OCI-LY3 (cell line): ENCODE data around the gene TBC1D25.

Experiments
- H2AFZ ChIP-seq: fragments of 200-600, 300-600 bp; shearing (Covaris generic); 2 replicates; pipeline ENCODE4 v1.6.0; 2014; ENCODE audit warnings: antibody characterized with exemption, low read depth, low read length
- H3K27ac ChIP-seq: fragments of 200-600, 300-600 bp; sonication (generic); 2 replicates; pipeline ENCODE4 v1.5.1; 2014; ENCODE audit warnings: mild to moderate bottlenecking, low read length, moderate library complexity, mixed read lengths
- H3K27me3 ChIP-seq: fragments of 200-600, 300-600 bp; sonication (generic); 2 replicates; pipeline ENCODE4 v1.6.1; 2014; ENCODE audit warnings: low read depth, low read length, mixed read lengths
- H3K36me3 ChIP-seq: fragments of 200-600, 300-600 bp; sonication (generic); replicated peaks from 2 replicates; pipeline ENCODE3; 2014; ENCODE audit warnings: low read depth, low read length, mixed read lengths
- H3K4me1 ChIP-seq: fragments of 300-600, 200-600 bp; sonication (generic); 2 replicates; pipeline ENCODE4 v1.6.1; 2014; ENCODE audit warnings: low read length, mixed read lengths
- H3K4me2 ChIP-seq: fragments of 200-600, 300-600 bp; sonication (generic); 2 replicates; pipeline ENCODE4 v1.6.1; 2014; ENCODE audit warnings: low read length, mixed read lengths
- H3K4me3 ChIP-seq: fragments of 300-600, 200-600 bp; sonication (generic); 2 replicates; pipeline ENCODE4 v1.5.1; 2014; ENCODE audit warnings: antibody characterized with exemption, mild to moderate bottlenecking, low read length, moderate library complexity
- H3K79me2 ChIP-seq: fragments of 300-600, 200-600 bp; shearing (Covaris generic); 2 replicates; pipeline ENCODE4 v1.6.1; 2014; ENCODE audit warnings: mild to moderate bottlenecking, low read length, mixed read lengths
- H3K9ac ChIP-seq: fragments of 300-600, 200-600 bp; shearing (Covaris generic); 2 replicates; pipeline ENCODE4 v1.6.0; 2014; ENCODE audit warnings: mild to moderate bottlenecking, low read length, moderate library complexity
- H3K9me3 ChIP-seq: fragments of 200-600, 300-600 bp; shearing (Covaris generic); 2 replicates; pipeline ENCODE4 v1.6.1; 2014; ENCODE audit warnings: low read length, mixed read lengths; ENCODE audit not compliant: insufficient read depth
- H4K20me1 ChIP-seq: fragments of 200-600, 300-600 bp; sonication (generic); 2 replicates; pipeline ENCODE4 v1.6.1; 2016; ENCODE audit warnings: low read length, mixed read lengths; ENCODE audit not compliant: insufficient read depth
- CTCF ChIP-seq: fragments of 200-600, 300-600 bp; sonication (generic); IDR thresholded peaks from 2 replicates; pipeline ENCODE4 v1.5.1; 2014; ENCODE audit warnings: antibody characterized with exemption, low read length, low read depth
- EZH2phosphoT487 ChIP-seq: fragments of 200-600 bp; shearing (Covaris generic); IDR thresholded peaks from 2 replicates; pipeline ENCODE4 v1.6.1; 2018; ENCODE audit warnings: antibody characterized with exemption, mixed run types, low read depth

The TBC1D25 gene

DNA sequence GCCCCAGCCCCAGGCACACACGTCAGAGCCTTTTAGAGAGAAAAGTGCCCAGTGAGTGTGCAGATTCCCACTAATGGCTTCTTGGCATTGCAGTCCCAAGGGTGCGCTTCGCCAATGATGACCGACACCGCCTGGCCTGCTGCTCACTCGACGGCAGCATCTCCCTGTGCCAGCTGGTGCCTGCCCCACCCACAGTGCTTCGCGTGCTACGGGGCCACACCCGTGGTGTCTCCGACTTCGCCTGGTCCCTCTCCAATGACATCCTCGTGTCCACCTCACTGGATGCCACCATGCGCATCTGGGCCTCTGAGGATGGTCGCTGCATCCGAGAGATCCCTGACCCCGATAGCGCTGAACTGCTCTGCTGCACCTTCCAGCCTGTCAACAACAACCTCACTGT lies 60.7 kb downstream of the TBC1D25 start:
- Histone ChIP-seq H3K79me2 (no peaks in the 10 kb centered on the region; the same call in 1 of the 2 replicates), H3K9me3 (no peaks in the 10 kb centered on the region), H3K4me3 (no peak overlapping the region), H3K9ac (no peak overlapping the region), H3K4me2 (no peak overlapping the region), H3K27ac (no peak overlapping the region), H4K20me1 (no peaks in the 10 kb centered on the region), H3K27me3 (no peaks in the 10 kb centered on the region), H3K36me3 (no peaks in the 10 kb centered on the region), H2AFZ (no peak overlapping the region), H3K4me1 (0 out of 2 replicates have a peak, but pooled peaks cover 2% of the 10 kb centered on the region)
- TF ChIP-seq CTCF (no peak), EZH2phosphoT487 (no peak)

- Histone ChIP-seq H3K36me3 (no peaks in the 10 kb centered on the region), H3K27me3 (no peaks in the 10 kb centered on the region)
These were observed 62.4 kb downstream of the TBC1D25 start for GRCh38 chrX:48601741-48602394.

GRCh38 chrX:48604701-48605100 lies 65.2 kb downstream of the TBC1D25 start:
- Histone ChIP-seq H3K36me3 (no peaks in the 10 kb centered on the region), H4K20me1 (no peaks in the 10 kb centered on the region), H3K4me1 (no peaks in the 10 kb centered on the region)

More at GRCh38 chrX:48601741-48602394, 62.4 kb downstream of the TBC1D25 start:
- Histone ChIP-seq H3K9me3 (no peaks in the 10 kb centered on the region), H3K9ac (no peak overlapping the region), H3K79me2 (no peaks in the 10 kb centered on the region; the same call in 1 of the 2 replicates), H3K4me3 (no peak overlapping the region), H2AFZ (no peak overlapping the region), H4K20me1 (no peaks in the 10 kb centered on the region), H3K4me2 (no peak overlapping the region), H3K4me1 (0 out of 2 replicates have a peak, but pooled peaks cover 2% of the 10 kb centered on the region), H3K27ac (no peak overlapping the region)
- TF ChIP-seq CTCF (no peak), EZH2phosphoT487 (no peak)

DNA sequence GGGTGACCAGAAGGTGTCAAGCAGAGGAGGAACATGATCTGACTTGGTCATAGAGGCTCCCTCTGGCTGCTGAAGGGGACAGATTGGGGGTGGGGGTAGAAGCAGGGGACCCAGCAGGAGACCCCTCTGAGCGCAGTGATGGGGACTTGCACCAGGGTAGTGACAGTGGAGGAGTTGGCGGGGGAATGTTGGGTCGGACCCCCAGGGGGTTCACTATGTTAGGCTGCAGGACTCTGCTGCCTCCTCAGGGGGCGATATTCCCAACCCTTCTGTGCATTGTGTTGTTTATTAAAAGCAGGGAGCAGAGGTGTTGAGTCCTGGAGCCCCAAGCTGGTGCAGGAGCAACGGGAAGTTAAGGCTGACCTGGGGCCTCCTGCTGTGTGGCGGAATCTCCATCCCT lies 66.6 kb downstream of the TBC1D25 start:
- TF ChIP-seq EZH2phosphoT487, result no peak
- no peak for TF ChIP-seq CTCF
- Histone ChIP-seq H3K4me2 (no peak overlapping the region), H4K20me1 (no peaks in the 10 kb centered on the region), H3K36me3 (no peaks in the 10 kb centered on the region), H3K4me1 (no peaks in the 10 kb centered on the region), H3K9me3 (no peaks in the 10 kb centered on the region), H3K27me3 (no peaks in the 10 kb centered on the region), H2AFZ (no peak overlapping the region), H3K9ac (no peak overlapping the region), H3K79me2 (no peaks in the 10 kb centered on the region), H3K4me3 (no peak overlapping the region), H3K27ac (no peak overlapping the region)

More at GRCh38 chrX:48604701-48605100, 65.2 kb downstream of the TBC1D25 start:
- Histone ChIP-seq H3K27ac (no peak overlapping the region), H3K27me3 (no peaks in the 10 kb centered on the region), H3K9ac (no peak overlapping the region), H3K79me2 (no peaks in the 10 kb centered on the region), H3K9me3 (no peaks in the 10 kb centered on the region), H2AFZ (no peak overlapping the region), H3K4me3 (no peak overlapping the region), H3K4me2 (no peak overlapping the region)
- TF ChIP-seq EZH2phosphoT487 (no peak), CTCF (no peak)
